Stimulated activated CD4-positive, alpha-beta T cell treated with anti-CD3 and anti-CD28 coated beads, Interleukin-15, amount 100 ng/mL, for 48 hours (primary cell): Measurements from ENCODE around the gene CTDSPL2.
A peak's percentile ranks its signal among the peaks of the same experiment; 100 is the strongest.
"Not testable (repeated sequence)": the region's sequence is repeated elsewhere in the genome, so short reads cannot be mapped to it uniquely, and the experiment has no call there.

Source experiments
- DNase-seq, 2 donors: peaks; one replicate each; pipeline ENCODE4 v3.0.0-alpha.2; 2020; ENCODE audit warnings: low read depth in 2 of 2

The CTDSPL2 gene

DNA sequence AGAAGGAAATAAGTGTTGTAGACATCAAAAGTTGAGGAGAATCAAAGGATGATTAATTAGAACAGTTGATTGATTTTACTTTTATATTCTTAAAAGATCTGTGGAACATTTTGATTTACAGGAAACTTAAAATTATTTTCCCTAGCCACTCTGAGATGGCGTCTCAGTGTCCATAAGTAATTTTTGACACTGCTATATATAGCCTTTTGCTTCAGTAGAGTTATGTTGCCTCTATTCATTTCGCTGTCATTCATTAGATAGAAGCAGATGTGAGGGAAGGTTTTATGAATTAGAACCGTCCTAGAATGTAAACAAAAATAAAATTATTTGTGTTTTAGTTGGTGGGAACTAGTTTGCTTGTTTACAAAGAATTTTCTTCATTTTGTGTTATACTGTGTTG is 58.5 kb downstream of the CTDSPL2 start:
- no peak for DNase-seq

DNA sequence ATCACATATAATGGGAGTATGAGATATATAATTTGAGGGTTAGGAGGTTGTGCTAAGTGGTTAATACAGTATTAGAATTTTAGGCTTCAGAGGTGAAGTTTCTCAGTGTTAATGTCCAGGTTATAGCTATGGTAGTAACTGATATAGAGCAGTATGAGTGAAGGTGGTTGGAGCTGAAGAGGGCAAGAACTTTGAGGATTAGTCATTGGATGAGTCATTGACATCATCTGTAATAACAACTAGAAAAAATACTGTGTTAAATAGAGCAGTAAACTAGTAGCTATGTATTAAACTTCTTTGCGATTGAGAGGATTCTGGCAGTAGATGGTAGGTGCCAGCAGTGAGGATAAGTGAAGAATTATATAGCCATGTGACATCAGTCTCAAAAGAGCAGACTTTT is 62.0 kb downstream of the CTDSPL2 start:
- DNase-seq: no peak

DNA sequence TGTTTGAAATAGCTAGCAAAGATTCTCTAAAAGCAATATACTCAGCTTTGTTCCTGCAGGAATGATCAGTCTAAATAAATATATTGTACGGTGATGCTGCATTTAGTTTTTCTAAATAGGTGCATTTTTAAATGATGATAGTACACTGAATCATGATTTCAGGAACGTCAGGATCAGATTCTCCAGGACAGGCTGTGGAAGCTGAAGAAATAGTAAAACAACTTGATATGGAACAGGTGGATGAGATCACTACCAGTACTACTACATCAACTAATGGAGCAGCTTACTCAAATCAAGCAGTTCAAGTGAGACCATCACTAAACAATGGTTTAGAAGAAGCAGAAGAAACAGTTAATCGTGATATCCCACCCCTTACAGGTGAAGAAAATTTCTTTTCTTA is 63.2 kb downstream of the CTDSPL2 start:
- no peak for DNase-seq

DNA sequence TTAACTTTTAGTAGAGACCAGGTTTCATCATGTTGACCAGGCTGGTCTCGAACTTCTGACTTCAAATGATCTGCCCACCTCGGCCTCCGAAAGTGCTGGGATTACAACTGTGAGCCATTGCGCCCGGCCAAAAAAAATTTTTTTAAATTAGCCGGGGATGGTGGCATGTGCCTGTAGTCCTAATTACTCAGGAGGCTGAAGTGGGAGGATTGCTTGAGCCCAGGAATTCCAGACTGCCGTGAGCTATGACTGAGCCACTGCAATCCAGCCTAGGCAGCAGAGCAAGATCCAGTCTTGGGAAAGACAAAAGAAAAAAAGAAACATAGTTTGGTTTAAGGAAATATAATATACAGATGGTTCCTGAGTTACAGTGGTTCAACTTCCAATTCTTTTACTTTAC is 64.6 kb downstream of the CTDSPL2 start:
- DNase-seq: no peak

DNA sequence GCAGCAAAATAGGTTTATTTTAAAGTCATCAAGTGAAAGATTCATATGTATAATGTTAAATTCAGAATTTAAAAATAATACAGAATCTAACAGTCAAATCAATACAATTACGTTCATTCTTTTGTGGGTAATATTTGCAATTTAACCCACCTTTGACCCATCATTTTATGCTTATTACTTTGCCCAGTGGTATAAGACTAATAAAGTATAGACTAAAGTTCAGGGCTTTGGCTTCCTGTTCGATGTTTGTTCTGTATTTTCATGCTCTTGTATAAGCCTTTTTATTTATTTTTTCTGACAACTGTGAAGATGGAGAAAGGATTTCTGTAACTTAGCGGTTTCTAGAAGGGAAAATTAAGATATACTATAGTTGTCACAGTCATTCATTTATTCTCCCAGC is 65.2 kb downstream of the CTDSPL2 start:
- DNase-seq: no peak

DNA sequence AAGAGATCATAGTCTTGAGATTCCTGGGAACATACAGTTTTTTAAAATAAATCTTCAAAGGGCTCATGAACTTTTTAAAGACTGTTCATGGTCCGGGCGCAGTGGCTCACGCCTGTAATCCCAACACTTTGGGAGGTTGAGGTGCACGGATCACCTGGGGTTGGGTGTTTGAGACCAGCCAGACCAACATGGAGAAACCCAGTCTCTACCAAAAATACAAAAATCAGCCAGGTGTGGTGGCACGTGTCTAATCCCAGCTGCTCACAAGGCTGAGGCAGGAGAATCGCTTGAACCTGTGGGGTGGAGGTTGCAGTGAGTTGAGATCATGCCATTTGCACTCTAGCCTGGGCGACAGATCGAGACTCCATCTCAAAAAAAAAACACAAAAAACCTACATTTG is 68.1 kb downstream of the CTDSPL2 start:
- DNase-seq: no peak

DNA sequence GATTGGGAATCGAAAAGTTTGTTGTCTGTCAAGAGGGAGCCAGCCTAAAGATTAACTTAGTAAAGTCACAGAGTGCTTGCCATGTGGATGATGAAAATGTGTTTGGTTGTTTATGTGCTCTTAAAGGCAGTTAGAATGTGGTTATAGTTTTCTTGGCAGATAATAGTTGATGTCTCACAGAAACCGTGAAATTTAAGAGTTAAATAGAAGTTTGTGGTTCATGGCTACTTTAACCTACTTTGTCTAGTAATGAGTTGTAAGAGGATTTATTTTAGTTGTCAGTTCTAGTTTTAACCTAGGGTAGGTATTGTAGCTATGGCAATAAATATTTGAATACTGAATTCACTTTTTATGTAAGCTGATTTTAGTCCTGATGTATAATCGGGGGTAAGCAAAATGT is 73.1 kb downstream of the CTDSPL2 start:
- no peak for DNase-seq

DNA sequence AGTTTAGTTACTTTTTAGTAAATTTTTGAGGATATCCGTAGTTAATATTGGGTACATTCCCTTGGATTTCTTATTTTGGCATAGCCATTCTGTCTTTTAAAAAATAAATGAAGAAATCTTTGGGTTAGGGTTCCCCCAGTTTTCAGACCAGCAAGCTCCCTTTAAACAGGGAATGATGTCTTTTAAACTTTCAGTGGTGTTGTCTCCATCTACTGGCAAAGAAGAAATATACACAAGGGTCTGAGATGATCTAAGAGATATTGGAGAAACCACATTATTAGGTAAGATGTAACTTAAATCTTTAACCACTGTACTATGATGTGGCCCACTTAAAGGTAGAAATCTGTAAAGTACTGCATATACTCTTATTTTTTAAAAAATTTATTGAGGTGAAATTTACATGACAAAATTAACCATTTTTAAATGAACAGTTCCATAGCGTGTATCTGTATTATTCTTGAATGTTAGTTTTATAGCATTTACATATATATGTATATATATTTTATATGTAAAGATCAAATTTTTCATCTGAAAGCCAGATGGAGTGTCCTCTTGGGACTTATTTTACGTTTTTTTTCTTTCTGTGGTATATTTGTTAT is 74.4 kb downstream of the CTDSPL2 start:
- no peak for DNase-seq

DNA sequence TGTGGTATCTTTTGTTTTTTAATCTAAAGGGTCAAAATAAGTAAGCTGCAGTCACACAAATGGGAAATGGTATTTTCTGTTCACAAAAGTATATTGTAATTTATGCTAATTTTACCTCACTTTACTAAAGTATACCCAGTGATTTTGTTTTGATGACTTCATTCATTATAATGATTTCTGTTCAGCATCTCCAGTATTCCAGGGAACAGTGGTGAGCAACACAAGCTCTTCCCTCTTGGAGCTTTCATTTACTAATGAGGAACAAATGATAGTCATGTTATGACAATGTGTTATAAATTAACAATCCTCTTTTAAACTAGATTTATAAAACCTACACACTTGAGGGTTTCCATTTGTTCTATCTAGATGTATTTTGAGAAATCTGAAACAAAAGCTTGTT is 89.0 kb downstream of the CTDSPL2 start:
- no peak for DNase-seq

DNA sequence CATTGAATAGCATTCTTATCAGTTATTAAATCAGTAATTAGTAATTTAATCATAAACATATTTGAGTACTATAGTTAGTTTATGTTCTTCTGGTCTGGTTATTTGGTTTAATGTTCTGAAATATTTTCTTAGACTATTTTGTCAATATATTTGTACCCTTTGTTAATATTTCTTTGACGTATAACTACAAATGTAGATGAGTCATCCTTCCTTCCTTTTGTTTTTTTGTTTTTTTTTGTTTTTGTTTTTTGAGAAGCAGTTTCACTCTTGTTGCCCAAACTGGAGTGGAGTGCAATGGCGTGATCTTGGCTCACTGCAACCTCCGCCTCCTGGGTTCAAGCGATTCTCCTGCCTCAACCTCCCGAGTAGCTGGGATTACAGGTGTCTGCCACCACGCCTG is 92.1 kb downstream of the CTDSPL2 start:
- no peak for DNase-seq

DNA sequence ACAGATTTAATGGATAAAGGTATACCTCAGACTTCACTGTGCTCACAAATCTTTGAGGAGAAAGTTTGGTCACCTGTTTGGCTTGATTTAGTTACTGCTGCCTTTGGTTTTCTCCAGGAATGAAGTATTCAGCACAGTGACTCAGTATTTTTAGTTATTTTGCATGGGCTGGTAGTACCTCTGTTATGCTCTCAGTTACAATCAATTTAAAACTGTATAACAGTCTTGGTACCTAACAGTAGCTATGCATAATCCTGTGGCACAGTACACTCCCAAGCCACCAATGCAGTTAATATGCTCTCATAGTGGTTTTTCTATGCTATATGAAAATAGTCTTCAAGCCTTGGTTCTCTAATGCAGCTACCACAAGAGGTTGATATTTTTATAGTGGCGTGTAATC is 97.6 kb downstream of the CTDSPL2 start:
- no peak for DNase-seq

DNA sequence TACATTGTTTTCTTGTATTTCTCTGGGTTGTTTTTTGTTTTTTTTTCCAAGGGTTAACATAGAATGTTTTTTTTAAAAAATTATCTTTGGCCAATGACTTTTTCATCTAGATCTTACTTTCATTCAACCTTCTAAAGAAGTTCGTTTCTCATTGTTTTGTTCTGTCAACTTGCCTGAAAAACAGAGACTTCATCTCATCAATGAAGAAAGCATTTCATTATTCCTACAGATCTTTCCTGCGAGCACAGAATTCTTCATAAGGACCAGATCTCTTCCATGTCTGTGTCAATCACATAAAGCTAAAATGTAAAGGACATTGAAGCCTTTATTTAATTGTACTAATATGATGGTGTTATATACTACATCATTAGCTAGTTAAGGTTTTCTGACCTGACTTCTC is 99.8 kb downstream of the CTDSPL2 start:
- no peak for DNase-seq

DNA sequence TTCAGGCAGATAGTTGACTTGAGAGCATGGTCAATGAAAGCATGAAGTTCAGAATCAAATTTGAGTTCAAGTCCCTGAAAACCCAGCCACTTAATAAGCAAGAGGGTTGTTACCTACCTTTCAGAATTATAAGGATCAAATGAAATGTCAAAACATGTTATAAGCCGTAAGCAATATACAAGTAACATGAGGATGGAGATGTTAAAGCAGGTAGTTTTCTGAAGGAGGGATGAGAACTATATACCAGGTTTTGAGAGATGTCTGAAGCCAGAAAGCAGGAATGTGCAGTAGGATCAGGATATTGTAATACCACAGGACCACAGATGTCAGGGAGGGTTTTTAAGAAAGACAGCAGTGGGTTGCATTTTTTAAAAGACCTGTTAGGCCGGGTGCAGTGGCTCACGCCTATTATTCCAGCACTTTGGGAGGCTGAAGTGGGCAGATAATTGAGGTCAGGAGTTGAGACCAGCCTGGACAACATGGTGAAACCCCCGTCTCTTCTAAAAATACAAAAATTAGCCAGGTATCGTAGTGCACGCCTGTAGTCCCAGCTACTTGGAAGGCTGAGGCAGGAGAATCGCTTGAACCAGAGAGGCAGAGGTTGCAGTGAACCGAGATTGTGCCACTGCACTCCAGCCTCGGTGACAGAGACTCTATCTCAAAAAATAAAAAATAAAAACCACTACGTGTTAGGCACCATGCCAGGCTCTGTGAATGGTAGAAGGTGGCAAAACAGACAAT is 102.6 kb downstream of the CTDSPL2 start:
- no peak for DNase-seq

DNA sequence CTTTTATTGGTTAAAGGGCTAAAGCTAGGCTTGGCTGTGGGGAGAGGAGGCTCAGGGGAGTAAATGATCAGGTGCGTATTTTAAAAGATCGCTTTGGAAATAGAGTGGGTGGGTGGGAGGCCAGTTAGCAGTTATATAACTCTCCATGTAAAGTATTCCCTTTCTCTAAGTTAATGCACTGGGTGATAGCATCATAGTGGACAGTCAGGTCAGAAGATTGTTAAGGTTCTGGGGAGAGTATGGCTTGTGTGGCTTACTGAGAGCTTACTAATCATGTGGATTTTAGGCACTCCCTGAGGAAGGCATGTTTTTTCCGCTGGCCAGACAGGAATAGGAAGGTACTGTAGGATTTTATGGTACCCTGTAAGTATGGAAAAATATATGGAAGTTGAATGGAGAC is 103.2 kb downstream of the CTDSPL2 start:
- no peak for DNase-seq

DNA sequence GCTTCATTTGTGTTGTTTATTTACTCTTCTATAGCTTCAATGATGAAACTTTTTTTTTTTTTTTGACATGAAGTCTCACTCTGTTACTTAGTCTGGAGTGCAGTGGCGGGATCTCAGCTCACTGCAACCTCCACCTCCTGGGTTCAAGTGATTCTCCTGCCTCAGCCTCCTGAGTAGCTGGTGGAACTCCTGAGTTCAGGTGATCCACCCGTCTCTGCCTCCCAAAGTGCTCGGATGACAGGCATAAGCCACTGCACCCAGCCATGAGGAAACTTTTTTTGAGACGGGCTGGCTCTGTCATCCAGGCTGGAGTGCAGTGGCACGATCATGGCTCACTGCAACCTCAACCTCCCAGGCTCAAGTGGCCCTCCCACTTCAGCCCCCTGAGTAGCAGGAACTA is 104.8 kb downstream of the CTDSPL2 start:
- DNase-seq: not testable (repeated sequence)

DNA sequence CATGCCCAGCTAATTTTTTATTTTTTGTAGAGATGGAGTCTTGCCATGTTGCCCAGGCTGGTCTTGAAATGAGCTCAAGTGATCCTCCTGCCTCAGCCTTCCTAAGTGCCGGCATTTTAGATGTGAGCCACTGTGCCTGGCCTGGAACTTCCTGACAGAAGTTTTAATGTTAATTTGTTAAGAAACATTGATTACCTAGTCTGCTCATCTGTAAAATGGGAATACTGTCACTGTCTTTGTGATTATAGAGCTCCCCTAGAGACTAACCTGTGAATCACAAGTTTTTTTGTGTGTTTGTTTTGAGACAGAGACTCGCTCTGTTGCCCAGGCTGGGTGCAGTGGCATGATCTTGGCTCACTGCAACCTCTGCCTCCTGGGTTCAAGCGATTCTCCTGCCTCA is 105.3 kb downstream of the CTDSPL2 start:
- no peak for DNase-seq

DNA sequence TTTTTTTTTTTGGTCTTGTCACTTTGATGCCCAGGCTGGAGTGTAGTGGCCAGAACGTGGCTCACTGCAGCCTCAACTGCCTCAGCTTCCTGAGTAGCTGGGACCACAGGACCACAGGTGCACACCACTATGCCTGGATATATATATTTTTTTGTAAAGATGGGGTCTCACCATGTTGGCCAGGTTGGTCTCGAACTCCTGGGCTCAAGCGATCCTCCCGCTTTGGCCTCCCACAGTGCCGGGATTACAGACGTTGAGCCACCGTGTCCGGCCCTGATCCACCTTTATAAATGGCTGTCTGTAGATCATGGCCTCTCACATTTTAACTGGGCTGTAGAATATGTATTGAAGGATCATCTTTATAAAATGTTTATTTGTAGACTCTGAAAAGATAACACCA is 107.7 kb downstream of the CTDSPL2 start:
- no peak for DNase-seq

DNA sequence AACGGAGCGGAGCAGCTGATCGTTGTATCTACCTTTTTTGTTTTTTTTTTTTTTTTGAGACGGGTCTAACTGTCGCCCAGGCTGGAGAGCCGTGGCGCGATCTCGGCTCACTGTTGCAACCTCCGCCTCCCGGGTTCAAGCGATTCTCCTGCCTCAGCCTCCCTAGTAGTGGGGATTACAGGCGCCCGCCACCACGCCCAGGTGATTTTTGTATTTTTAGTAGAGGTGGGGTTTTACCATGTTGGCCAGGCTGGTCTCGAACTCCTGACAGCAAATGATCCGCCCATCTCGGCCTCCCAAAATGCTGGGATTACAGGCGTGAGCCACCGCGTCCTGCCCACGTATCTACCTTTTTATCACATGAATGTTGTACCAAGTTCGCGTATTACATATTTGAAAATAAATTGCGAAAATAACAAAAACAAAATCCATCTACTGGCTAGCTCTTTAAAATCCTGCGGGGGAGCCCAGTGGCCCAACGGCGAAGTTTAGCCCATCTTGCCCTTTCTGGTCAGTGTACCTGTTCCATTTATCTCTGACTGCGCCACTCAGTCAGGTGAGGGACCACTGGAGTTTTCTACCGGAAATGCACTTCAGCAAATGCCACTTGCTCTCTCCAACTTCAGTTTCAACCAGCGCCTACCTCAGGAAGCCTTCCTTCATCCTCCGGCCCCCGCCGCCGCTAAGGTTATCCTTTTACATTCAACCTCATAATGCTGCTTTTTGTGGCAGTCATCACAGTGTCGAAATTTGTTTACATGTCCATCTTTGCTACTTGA is 108.3 kb downstream of the CTDSPL2 start:
- peak in 1 of 2 donors; percentile 20 for DNase-seq

DNA sequence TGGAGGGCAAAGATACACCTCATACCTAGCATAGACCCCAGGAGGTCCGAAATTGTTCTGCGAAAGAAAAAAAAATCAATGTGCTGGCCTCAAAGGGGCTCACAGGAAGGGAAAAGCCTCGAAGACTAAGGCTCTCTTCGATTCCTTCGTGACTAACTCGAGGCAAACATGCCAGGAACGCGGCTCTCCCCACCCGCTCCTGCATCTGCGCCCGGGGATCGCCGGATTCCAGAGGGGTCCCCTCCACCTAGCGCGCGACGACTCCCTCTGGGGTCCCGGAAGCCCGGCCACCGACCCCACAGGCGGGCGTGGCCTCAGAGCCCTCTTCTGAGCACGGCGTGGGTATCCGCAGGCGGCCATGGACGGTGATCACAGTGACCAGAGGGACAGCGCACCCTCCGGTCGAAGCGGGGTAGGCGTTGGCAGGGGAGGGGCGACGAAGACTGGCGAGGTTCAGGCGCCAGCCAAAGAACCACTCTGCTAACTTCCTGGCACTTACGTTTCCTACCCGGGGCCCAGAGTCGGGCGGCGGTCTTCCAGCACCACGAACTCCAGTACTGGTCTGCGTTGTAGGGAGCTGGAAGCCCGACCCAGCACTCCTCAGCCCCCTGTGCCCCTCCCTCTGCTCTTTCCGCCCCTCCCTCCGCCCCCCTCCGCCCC is 109.0 kb downstream of the CTDSPL2 start:
- DNase-seq: no peak

DNA sequence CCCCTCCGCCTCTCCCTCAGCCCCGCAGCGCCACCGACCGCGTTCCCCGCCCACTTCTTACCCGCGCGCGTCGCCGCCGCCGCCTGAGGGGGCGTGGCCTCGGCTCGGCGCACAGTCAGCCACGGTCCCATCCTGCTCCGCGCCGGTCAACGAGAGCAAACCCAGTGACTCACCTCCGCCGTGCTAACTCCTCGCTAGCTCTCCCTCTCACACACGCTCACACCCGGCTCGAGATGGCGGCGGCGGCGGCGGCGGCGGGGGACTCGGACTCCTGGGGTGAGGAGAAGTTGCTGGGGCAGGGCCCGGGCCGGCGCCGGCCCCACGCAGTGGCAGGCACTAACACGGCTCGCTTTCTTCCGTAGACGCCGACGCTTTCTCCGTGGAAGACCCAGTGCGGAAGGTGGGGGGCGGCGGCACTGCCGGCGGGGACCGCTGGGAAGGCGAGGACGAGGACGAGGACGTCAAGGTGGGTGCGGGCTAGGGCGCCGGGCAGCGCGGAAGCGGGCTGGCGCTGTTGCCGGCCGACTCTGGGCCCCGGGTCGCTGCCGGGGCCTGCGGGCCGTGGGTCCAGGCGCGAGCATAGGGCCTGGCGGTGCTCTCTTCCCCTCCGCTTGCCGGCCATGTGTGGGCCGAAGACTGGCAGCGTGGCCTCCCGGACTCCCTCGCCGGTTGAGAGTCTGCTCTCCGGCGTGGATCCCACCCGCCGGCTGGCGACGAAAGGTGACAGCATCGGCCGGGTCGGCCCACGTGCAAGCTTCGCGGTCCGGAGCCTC is 109.7 kb downstream of the CTDSPL2 start, which contains the start of gene EIF3J:
EIF3J (plus strand) TSS at position 186 of the 773 bp plus-strand sequence; CDS start at position 234, 48 bp downstream.
- DNase-seq: peak; percentile 90 to 93

DNA sequence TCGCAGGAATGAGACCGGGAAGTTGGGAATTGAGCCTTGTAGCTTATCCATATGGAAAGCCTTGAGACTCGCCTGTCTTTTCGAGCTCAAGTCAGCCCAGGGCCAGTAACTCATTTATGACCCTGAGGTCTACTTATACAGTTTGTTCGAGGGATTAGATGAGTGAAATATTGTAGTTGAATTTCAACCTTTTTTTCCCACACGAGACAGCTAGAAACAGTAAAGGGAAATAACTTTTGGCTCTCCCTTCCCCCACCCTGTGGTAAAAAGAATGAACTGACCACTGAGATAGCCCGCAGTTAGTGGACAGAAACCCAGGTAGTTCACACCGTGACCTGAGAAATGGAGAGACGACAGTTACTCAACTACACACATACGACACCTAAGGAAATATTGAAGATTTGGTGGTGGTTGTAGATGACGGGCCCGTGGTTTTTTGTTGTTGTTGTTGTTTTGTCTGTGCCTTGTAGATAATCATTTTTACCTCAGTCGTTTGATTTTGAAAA is 110.4 kb downstream of the CTDSPL2 start:
- no peak for DNase-seq
